ENCODE measurements around the gene ARMC2.
"Not testable (repeated sequence)": the region's sequence is repeated elsewhere in the genome, so short reads cannot be mapped to it uniquely, and the experiment has no call there.

Gene ARMC2

GRCh38 chr6:108848116-108848868, at the start of gene ARMC2:
Gene ARMC2 (plus strand): TSS chr6:108848422. CDS start chr6:108854268, 5,846 bp downstream.
- FAIRE-seq (peak; percentile 76), DNase-seq (ENCODE audit: insufficient read length, low spot score) (peak; percentile 92)

GRCh38 chr6:108798670-108799353, 49.4 kb upstream of the ARMC2 start:
- FAIRE-seq (no peak), DNase-seq (ENCODE audit: insufficient read length, low spot score) (no peak)

- FAIRE-seq (no peak), DNase-seq (ENCODE audit: insufficient read length, low spot score) (no peak)
These were observed 48.9 kb upstream of the ARMC2 start for GRCh38 chr6:108799354-108799717.

GRCh38 chr6:108799791-108800190, 48.4 kb upstream of the ARMC2 start:
- no peak for FAIRE-seq
- DNase-seq (ENCODE audit: insufficient read length, low spot score) = no peak

GRCh38 chr6:108800427-108800864, 47.8 kb upstream of the ARMC2 start:
- FAIRE-seq = no peak

GRCh38 chr6:108801366-108801765, 46.9 kb upstream of the ARMC2 start:
- no peak for FAIRE-seq
- no peak for DNase-seq (ENCODE audit: insufficient read length, low spot score)

More at GRCh38 chr6:108800427-108800864, 47.8 kb upstream of the ARMC2 start:
- no peak for DNase-seq (ENCODE audit: insufficient read length, low spot score)

GRCh38 chr6:108803982-108804490, 44.2 kb upstream of the ARMC2 start:
- no peak for FAIRE-seq
- DNase-seq (ENCODE audit: insufficient read length, low spot score) = no peak

GRCh38 chr6:108804956-108805355, 43.3 kb upstream of the ARMC2 start:
- no peak for FAIRE-seq
- DNase-seq (ENCODE audit: insufficient read length, low spot score) = no peak

GRCh38 chr6:108805611-108806167, 42.5 kb upstream of the ARMC2 start:
- FAIRE-seq (no peak), DNase-seq (ENCODE audit: insufficient read length, low spot score) (no peak)

- no peak for DNase-seq (ENCODE audit: insufficient read length, low spot score)
- FAIRE-seq = no peak
These were observed 42.1 kb upstream of the ARMC2 start for GRCh38 chr6:108806171-108806570.

GRCh38 chr6:108806665-108807064, 41.6 kb upstream of the ARMC2 start:
- FAIRE-seq = no peak

GRCh38 chr6:108807928-108808327, 40.3 kb upstream of the ARMC2 start:
- FAIRE-seq = no peak
- no peak for DNase-seq (ENCODE audit: insufficient read length, low spot score)

More at GRCh38 chr6:108806665-108807064, 41.6 kb upstream of the ARMC2 start:
- DNase-seq (ENCODE audit: insufficient read length, low spot score) = no peak

- FAIRE-seq (no peak), DNase-seq (ENCODE audit: insufficient read length, low spot score) (no peak)
These were observed 39.0 kb upstream of the ARMC2 start for GRCh38 chr6:108809211-108809610.

- FAIRE-seq (no peak), DNase-seq (ENCODE audit: insufficient read length, low spot score) (no peak)
These were observed 38.1 kb upstream of the ARMC2 start for GRCh38 chr6:108810057-108810643.

GRCh38 chr6:108811490-108811889, 36.7 kb upstream of the ARMC2 start:
- DNase-seq (ENCODE audit: insufficient read length, low spot score) (no peak), FAIRE-seq (no peak)

GRCh38 chr6:108813218-108813617, 35.0 kb upstream of the ARMC2 start:
- DNase-seq (ENCODE audit: insufficient read length, low spot score); FAIRE-seq: not testable (repeated sequence)

- FAIRE-seq; DNase-seq (ENCODE audit: insufficient read length, low spot score): not testable (repeated sequence)
These were observed 30.9 kb upstream of the ARMC2 start for GRCh38 chr6:108817276-108817675.

GRCh38 chr6:108820006-108820405, 28.2 kb upstream of the ARMC2 start:
- no peak for FAIRE-seq

GRCh38 chr6:108822401-108822800, 25.8 kb upstream of the ARMC2 start:
- FAIRE-seq (no peak), DNase-seq (ENCODE audit: insufficient read length, low spot score) (no peak)

More at GRCh38 chr6:108820006-108820405, 28.2 kb upstream of the ARMC2 start:
- DNase-seq (ENCODE audit: insufficient read length, low spot score) = no peak

- no peak for FAIRE-seq
These were observed 22.9 kb upstream of the ARMC2 start for GRCh38 chr6:108825326-108825725.

GRCh38 chr6:108831104-108831503, 17.1 kb upstream of the ARMC2 start:
- FAIRE-seq (no peak), DNase-seq (ENCODE audit: insufficient read length, low spot score) (no peak)

More at GRCh38 chr6:108825326-108825725, 22.9 kb upstream of the ARMC2 start:
- no peak for DNase-seq (ENCODE audit: insufficient read length, low spot score)
